ENCODE measurements around the gene CDPF1.

DNA sequence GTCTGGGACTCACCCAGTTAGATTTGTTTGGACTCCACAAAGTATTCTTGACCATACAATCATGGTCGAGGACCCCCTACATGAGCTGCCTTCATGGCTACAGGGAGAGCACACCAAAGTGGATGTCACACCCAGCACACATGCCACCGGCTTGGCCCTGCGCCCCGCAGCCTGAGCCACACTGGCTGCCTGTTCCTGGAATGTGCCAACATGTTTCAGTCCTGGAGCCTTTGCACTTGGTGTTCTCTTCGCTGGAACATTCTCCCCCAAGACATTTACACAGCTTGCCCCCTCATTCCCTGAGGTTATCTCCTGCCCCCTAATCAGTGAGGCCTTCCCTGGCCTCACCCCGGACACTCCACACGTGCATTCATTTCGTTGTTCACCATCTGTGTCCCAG, 53.8 kb downstream of the CDPF1 start:
- TF ChIP-seq, protein P1, sequence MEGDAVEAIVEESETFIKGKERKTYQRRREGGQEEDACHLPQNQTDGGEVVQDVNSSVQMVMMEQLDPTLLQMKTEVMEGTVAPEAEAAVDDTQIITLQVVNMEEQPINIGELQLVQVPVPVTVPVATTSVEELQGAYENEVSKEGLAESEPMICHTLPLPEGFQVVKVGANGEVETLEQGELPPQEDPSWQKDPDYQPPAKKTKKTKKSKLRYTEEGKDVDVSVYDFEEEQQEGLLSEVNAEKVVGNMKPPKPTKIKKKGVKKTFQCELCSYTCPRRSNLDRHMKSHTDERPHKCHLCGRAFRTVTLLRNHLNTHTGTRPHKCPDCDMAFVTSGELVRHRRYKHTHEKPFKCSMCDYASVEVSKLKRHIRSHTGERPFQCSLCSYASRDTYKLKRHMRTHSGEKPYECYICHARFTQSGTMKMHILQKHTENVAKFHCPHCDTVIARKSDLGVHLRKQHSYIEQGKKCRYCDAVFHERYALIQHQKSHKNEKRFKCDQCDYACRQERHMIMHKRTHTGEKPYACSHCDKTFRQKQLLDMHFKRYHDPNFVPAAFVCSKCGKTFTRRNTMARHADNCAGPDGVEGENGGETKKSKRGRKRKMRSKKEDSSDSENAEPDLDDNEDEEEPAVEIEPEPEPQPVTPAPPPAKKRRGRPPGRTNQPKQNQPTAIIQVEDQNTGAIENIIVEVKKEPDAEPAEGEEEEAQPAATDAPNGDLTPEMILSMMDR (conservative IDR thresholded peaks at IDR 0.05), result no peak
- TF ChIP-seq ZFX (IDR thresholded peaks at IDR 0.05), result no peak
